ENCODE results near the gene PTGES3. TPM values are rescaled to one million over a fixed set of nuclear protein-coding genes. Genes with fewer than 3 reads are reported as not detected.

PTGES3 gene
- total and polyA plus RNA-seq, 2 experiments from 2014 or later, result 128 to 156 TPM

DNA sequence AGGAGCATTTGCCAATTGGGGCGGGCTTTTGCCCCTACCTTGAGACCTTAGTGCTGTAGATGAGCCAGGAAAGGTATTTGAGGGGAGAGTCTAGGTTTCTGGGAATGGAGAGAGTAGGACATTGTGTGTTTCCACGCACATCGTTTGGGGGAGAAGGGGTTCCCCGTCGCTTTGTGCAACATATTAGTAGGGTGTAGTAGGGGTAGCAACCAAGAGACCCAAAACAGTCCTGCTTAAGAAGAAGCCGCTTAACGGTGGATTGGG, 694 bp upstream of the PTGES3 start:
- peaks cover 33% of the 10 kb centered on the region for H4K20me1 ChIP-seq (ENCODE audit: insufficient read depth, poor library complexity, severe bottlenecking)
- H3K27me3 ChIP-seq, result no peaks in the 10 kb centered on the region
- peaks cover 40% of the 10 kb centered on the region for H3K79me2 ChIP-seq
- peak overlapping the region; percentile 89 for H3K4me2 ChIP-seq
- H3K4me1 ChIP-seq (ENCODE audit: insufficient read depth), result no peaks in the 10 kb centered on the region
- no peaks in the 10 kb centered on the region for H3K9me3 ChIP-seq (ENCODE audit: low read depth)
- H3K27ac ChIP-seq, result peak overlapping the region; percentile 96
- TF ChIP-seq EZH2phosphoT487 (IDR thresholded peaks at IDR 0.05; ENCODE audit: low read depth, severe bottlenecking, unreplicated experiment) (no peak), EZH2 (IDR thresholded peaks at IDR 0.05; ENCODE audit: borderline replicate concordance) (no peak)
- TF ChIP-seq, protein P1, sequence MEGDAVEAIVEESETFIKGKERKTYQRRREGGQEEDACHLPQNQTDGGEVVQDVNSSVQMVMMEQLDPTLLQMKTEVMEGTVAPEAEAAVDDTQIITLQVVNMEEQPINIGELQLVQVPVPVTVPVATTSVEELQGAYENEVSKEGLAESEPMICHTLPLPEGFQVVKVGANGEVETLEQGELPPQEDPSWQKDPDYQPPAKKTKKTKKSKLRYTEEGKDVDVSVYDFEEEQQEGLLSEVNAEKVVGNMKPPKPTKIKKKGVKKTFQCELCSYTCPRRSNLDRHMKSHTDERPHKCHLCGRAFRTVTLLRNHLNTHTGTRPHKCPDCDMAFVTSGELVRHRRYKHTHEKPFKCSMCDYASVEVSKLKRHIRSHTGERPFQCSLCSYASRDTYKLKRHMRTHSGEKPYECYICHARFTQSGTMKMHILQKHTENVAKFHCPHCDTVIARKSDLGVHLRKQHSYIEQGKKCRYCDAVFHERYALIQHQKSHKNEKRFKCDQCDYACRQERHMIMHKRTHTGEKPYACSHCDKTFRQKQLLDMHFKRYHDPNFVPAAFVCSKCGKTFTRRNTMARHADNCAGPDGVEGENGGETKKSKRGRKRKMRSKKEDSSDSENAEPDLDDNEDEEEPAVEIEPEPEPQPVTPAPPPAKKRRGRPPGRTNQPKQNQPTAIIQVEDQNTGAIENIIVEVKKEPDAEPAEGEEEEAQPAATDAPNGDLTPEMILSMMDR (IDR thresholded peaks at IDR 0.05; ENCODE audit: poor library complexity), result no peak
- H3K36me3 ChIP-seq (replicated peaks; ENCODE audit: insufficient read depth, low read depth), result no peaks in the 10 kb centered on the region
- H3K4me3 ChIP-seq, result peak overlapping the region; percentile 25
- H3K9me2 ChIP-seq (replicated peaks; ENCODE audit: insufficient read depth), result no peaks in the 10 kb centered on the region
- no peak for DNase-seq (ENCODE audit: low spot score)
- 2% methylated on average over 7 of the region's 7 CpGs for WGBS (ENCODE audit: low lambda C conversion rate, missing lambda C conversion rate)
- peak overlapping the region; percentile 51 for H2AFZ ChIP-seq

DNA sequence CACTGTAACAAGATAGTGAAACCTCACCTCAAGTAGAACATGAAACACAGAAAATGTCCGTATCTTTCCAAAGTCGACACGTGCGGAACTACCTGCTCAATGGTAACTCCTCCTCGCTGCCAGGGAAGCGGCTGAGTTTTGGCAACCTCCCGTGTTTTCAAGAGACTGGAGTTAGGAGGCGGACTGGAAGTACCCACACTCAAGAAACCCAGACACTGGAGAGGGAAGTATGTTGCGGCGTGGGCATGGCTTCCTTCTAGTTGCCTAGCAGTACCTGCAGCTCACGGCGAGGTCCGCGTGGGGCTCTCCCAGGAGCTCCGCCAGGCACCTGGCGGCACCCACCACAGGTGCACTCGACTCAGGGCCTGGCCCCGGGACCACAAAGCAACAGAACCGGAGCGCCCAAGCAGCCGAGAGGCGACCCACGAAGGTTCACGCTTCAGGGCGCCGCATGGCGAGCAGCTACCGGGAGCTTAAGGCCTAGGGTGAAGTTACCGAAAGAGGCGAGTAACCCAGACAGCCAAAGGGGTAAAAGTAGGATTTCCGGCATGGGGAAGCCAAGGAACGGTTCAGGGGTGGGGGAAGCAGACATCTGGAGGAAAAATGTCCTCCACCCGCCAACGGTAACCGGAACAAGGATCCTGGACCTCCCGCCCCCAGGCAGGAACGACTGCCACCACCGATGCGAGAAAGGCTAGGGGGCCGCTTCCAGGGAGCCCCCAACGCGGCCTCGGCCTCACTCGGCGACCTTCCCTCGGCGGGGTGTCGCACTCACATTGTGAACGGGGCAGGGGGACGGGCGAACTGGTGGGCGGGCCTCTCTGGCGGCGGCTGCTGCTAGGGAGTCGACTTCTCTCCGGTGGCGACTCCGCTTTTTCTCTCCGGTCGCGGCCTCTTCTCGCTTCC, 608 bp downstream of the PTGES3 start:
- Histone ChIP-seq H3K9me2 (replicated peaks; ENCODE audit: insufficient read depth) (no peaks in the 10 kb centered on the region), H3K27ac (peak overlapping the region; percentile 99), H3K27me3 (no peaks in the 10 kb centered on the region), H2AFZ (peak overlapping the region; percentile 31), H3K9me3 (ENCODE audit: low read depth) (no peaks in the 10 kb centered on the region), H3K36me3 (replicated peaks; ENCODE audit: insufficient read depth, low read depth) (no peaks in the 10 kb centered on the region), H3K4me1 (ENCODE audit: insufficient read depth) (no peaks in the 10 kb centered on the region), H3K79me2 (peaks cover 53% of the 10 kb centered on the region), H3K4me3 (peak overlapping the region; percentile 80), H4K20me1 (ENCODE audit: insufficient read depth, poor library complexity, severe bottlenecking) (peaks cover 43% of the 10 kb centered on the region), H3K4me2 (peak overlapping the region; percentile 83)
- TF ChIP-seq, protein P1 (IDR thresholded peaks at IDR 0.05; ENCODE audit: poor library complexity), result no peak
- TF ChIP-seq EZH2phosphoT487 (IDR thresholded peaks at IDR 0.05; ENCODE audit: low read depth, severe bottlenecking, unreplicated experiment), result no peak
- no peak for TF ChIP-seq EZH2 (IDR thresholded peaks at IDR 0.05; ENCODE audit: borderline replicate concordance)
- WGBS (ENCODE audit: low lambda C conversion rate, missing lambda C conversion rate), result under 1% methylated on average over 60 of the region's 62 CpGs
- DNase-seq (ENCODE audit: low spot score), result peak; percentile 66

DNA sequence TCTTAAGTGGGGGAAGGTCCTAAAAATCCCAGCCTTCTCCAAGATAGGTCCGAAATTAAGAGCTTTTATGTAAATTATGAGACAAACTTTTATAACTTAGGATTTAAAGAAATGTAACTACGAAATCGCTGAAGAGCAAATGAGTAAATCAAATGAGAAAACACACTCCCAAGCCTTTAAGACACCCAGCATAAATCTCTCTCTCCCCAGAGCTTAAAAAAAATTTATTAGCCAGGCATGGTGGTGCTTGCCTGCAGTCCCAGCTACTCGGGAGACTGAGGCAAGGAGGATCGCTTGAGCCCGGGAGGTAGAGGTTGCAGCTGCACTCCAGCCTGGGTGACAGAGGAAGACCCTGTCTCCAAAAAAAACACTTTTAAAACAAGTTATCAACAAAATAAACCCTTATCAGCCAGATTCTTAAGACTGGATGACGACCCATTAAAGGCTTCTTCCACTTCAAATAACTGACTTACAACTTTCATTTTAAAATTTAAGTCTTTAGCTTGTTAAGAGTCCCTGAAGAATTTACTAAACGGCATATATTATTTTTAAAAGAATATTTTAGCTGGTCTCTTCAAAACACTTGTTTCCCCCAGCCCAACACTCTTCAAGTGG, 3.2 kb downstream of the PTGES3 start:
- H3K27me3 ChIP-seq, result no peaks in the 10 kb centered on the region
- H3K9me3 ChIP-seq (ENCODE audit: low read depth), result no peaks in the 10 kb centered on the region
- H4K20me1 ChIP-seq (ENCODE audit: insufficient read depth, poor library complexity, severe bottlenecking), result peaks cover 64% of the 10 kb centered on the region
- TF ChIP-seq EZH2phosphoT487 (IDR thresholded peaks at IDR 0.05; ENCODE audit: low read depth, severe bottlenecking, unreplicated experiment) (no peak), EZH2 (IDR thresholded peaks at IDR 0.05; ENCODE audit: borderline replicate concordance) (no peak)
- TF ChIP-seq, protein P1 (IDR thresholded peaks at IDR 0.05; ENCODE audit: poor library complexity), result no peak
- 52% methylated on average over 8 of the region's 8 CpGs for WGBS (ENCODE audit: low lambda C conversion rate, missing lambda C conversion rate)
- H2AFZ ChIP-seq, result no peak overlapping the region
- no peaks in the 10 kb centered on the region for H3K4me1 ChIP-seq (ENCODE audit: insufficient read depth)
- peaks cover 79% of the 10 kb centered on the region for H3K79me2 ChIP-seq
- H3K4me2 ChIP-seq, result peak overlapping the region; percentile 83
- peak overlapping the region; percentile 99 for H3K27ac ChIP-seq
- no peaks in the 10 kb centered on the region for H3K36me3 ChIP-seq (replicated peaks; ENCODE audit: insufficient read depth, low read depth)
- DNase-seq (ENCODE audit: low spot score), result no peak
- peak overlapping the region; percentile 32 for H3K4me3 ChIP-seq
- H3K9me2 ChIP-seq (replicated peaks; ENCODE audit: insufficient read depth), result no peaks in the 10 kb centered on the region
